Endodermal cell (in vitro differentiated cells): Measurements from ENCODE around the gene EHHADH. TPM values are rescaled to one million over a fixed set of nuclear protein-coding genes. Genes with fewer than 3 reads are reported as not detected.
A peak's percentile ranks its signal among the peaks of the same experiment; 100 is the strongest.

Experiments used
- DNase-seq: peaks from one replicate; pipeline ENCODE4 v3.0.0-alpha.2; 2017
- H3K27ac ChIP-seq: 2 replicates; pipeline ENCODE4 v1.5.1; 2013; ENCODE audit warnings: mild to moderate bottlenecking, low read depth, low read length, moderate library complexity
- H3K27me3 ChIP-seq: 2 replicates; pipeline ENCODE4 v1.6.1; 2013; ENCODE audit warnings: mild to moderate bottlenecking, low read length, moderate library complexity; ENCODE audit not compliant: insufficient read depth, control insufficient read depth, poor library complexity, severe bottlenecking
- H3K36me3 ChIP-seq: 2 replicates; pipeline ENCODE4 v1.7.0; 2013; ENCODE audit warnings: mild to moderate bottlenecking, low read length, moderate library complexity; ENCODE audit not compliant: control insufficient read depth, insufficient read depth
- H3K4me1 ChIP-seq: one replicate; pipeline ENCODE4 v1.7.0; 2013; ENCODE audit warnings: low read length; ENCODE audit not compliant: control insufficient read depth, insufficient read depth
- H3K4me3 ChIP-seq: 2 replicates; pipeline ENCODE4 v1.5.1; 2013; ENCODE audit warnings: mild to moderate bottlenecking, low read length, moderate library complexity
- H3K9ac ChIP-seq: 2 replicates; pipeline ENCODE4 v1.6.1; 2013; ENCODE audit warnings: mild to moderate bottlenecking, low read length, moderate library complexity; ENCODE audit not compliant: poor library complexity, severe bottlenecking; ENCODE audit errors: extremely low read depth
- H3K9me3 ChIP-seq: 2 replicates; pipeline ENCODE4 v1.6.1; 2013; ENCODE audit warnings: mild to moderate bottlenecking, low read length, moderate library complexity; ENCODE audit not compliant: control insufficient read depth
- H3K27ac Mint-ChIP-seq: 2 replicates; pipeline ENCODE4 v1.8.0; 2020; ENCODE audit warnings: mixed read lengths
- H3K27me3 Mint-ChIP-seq: 2 replicates; pipeline ENCODE4 v1.8.0; 2021; ENCODE audit warnings: mild to moderate bottlenecking, mixed read lengths; ENCODE audit not compliant: insufficient read depth
- H3K36me3 Mint-ChIP-seq: 2 replicates; pipeline ENCODE4 v1.8.0; 2020; ENCODE audit warnings: low read depth, mixed read lengths
- H3K4me1 Mint-ChIP-seq: 2 replicates; pipeline ENCODE4 v1.8.0; 2020; ENCODE audit warnings: mixed read lengths
- H3K4me3 Mint-ChIP-seq: 2 replicates; pipeline ENCODE4 v1.8.0; 2020; ENCODE audit warnings: mild to moderate bottlenecking, moderate library complexity, mixed read lengths
- H3K9me3 Mint-ChIP-seq: 2 replicates; pipeline ENCODE4 v1.8.0; 2020; ENCODE audit warnings: mild to moderate bottlenecking, mixed read lengths
- WGBS, 2 experiments: methylation state at CpG; one replicate each; pipeline versions ENCODE4 v1.1.5 to v1.1.7; 2013; ENCODE audit warnings: missing lambda C conversion rate in 2 of 2, mixed read lengths in 1 of 2; ENCODE audit not compliant: insufficient coverage in 1 of 2, insufficient read length in 1 of 2; 5-methylcytosine and 5-hydroxymethylcytosine counted together
- total RNA-seq, 2 donors: library from RNA; stranded (reverse); fragmentation: NEBNext Ultra II Directional in 1 of 2; extraction: Animal tissue kit (Norgen Biotek cat#: 25700) in 1 of 2; gene quantifications; 2 replicates in 1 of 2; 3 replicates in 1 of 2; pipeline ENCODE4 v1.2.1, GENCODE V29; 2021
- TF ChIP-seq, protein P1 (sequence below): fragments of 200-600 bp; sonication (generic); conservative IDR thresholded peaks from 2 replicates; pipeline ENCODE4 v1.5.0; 2021; ENCODE audit warnings: antibody characterized with exemption, mild to moderate bottlenecking

Gene EHHADH
- total RNA-seq, 2 donors from 2014 or later = 58.7 to 79.2 TPM

DNA sequence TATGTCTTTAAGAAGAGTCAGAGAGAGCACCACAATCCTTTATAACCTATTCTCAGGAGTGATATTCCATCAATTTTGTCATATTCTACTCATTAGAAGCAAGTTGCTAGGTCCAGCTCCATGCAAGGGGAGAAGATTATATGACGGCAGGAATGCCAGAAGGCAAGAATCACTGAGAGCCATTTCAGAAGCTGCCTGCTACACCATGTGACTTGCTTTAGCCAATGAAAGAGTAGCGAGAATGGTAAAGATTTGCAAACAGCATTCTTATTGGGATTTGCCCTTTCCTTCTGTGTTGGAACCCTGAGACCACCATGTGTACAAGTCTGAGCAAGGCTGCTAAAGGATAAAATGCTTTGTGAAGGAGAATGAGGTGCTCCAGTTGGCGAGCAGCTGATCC is 96.5 kb downstream of the EHHADH start:
- H3K4me1 ChIP-seq = no peaks in the 10 kb centered on the region
- Mint-ChIP-seq H3K27ac (no peak overlapping the region), H3K9me3 (no peaks in the 10 kb centered on the region), H3K36me3 (no peaks in the 10 kb centered on the region), H3K27me3 (peaks cover 13% of the 10 kb centered on the region), H3K4me3 (no peak overlapping the region), H3K4me1 (no peaks in the 10 kb centered on the region)
- H3K9ac ChIP-seq = no peak overlapping the region
- TF ChIP-seq, protein P1, sequence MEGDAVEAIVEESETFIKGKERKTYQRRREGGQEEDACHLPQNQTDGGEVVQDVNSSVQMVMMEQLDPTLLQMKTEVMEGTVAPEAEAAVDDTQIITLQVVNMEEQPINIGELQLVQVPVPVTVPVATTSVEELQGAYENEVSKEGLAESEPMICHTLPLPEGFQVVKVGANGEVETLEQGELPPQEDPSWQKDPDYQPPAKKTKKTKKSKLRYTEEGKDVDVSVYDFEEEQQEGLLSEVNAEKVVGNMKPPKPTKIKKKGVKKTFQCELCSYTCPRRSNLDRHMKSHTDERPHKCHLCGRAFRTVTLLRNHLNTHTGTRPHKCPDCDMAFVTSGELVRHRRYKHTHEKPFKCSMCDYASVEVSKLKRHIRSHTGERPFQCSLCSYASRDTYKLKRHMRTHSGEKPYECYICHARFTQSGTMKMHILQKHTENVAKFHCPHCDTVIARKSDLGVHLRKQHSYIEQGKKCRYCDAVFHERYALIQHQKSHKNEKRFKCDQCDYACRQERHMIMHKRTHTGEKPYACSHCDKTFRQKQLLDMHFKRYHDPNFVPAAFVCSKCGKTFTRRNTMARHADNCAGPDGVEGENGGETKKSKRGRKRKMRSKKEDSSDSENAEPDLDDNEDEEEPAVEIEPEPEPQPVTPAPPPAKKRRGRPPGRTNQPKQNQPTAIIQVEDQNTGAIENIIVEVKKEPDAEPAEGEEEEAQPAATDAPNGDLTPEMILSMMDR = no peak
- no peaks in the 10 kb centered on the region for H3K36me3 ChIP-seq
- no peak overlapping the region for H3K4me3 ChIP-seq
- 91 to 94% methylated on average over 3 of the region's 3 CpGs for whole genome bisulfite sequencing, 2 experiments
- H3K9me3 ChIP-seq = no peaks in the 10 kb centered on the region
- DNase-seq = no peak
- peaks cover 13% of the 10 kb centered on the region for H3K27me3 ChIP-seq
- no peak overlapping the region for H3K27ac ChIP-seq

DNA sequence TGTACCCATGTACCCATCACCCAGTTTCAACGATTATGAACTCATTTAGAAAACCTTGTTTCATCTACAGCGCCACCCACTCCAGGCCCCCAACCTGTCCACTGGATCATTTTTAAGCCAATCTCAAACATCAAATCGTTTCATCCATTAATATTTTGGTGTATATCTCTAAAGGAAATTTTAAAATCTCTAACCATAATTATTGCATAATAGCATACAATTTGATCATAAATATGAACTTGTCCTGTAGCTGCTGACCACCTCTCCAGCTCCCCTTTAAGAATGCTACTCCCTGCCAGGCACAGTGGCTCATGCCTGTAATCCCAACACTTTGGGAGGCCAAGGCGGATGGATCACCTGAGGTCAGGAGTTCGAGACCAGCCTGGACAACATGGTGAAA is 98.2 kb downstream of the EHHADH start:
- H3K27ac Mint-ChIP-seq = no peak overlapping the region
- H3K27ac ChIP-seq = no peak overlapping the region
- no peak overlapping the region for H3K4me3 ChIP-seq
- H3K36me3 Mint-ChIP-seq = no peaks in the 10 kb centered on the region
- peaks cover 29% of the 10 kb centered on the region for H3K27me3 Mint-ChIP-seq
- H3K27me3 ChIP-seq = peaks cover 28% of the 10 kb centered on the region
- no peaks in the 10 kb centered on the region for H3K36me3 ChIP-seq
- no peak for DNase-seq
- TF ChIP-seq, protein P1 = no peak
- H3K9me3 Mint-ChIP-seq = no peaks in the 10 kb centered on the region
- no peaks in the 10 kb centered on the region for H3K4me1 Mint-ChIP-seq
- no peak overlapping the region for H3K4me3 Mint-ChIP-seq
- no peaks in the 10 kb centered on the region for H3K9me3 ChIP-seq
- no peak overlapping the region for H3K9ac ChIP-seq
- no peaks in the 10 kb centered on the region for H3K4me1 ChIP-seq
- 94 to 95% methylated on average over 2 to 5 of the region's 5 CpGs for WGBS, 2 experiments

DNA sequence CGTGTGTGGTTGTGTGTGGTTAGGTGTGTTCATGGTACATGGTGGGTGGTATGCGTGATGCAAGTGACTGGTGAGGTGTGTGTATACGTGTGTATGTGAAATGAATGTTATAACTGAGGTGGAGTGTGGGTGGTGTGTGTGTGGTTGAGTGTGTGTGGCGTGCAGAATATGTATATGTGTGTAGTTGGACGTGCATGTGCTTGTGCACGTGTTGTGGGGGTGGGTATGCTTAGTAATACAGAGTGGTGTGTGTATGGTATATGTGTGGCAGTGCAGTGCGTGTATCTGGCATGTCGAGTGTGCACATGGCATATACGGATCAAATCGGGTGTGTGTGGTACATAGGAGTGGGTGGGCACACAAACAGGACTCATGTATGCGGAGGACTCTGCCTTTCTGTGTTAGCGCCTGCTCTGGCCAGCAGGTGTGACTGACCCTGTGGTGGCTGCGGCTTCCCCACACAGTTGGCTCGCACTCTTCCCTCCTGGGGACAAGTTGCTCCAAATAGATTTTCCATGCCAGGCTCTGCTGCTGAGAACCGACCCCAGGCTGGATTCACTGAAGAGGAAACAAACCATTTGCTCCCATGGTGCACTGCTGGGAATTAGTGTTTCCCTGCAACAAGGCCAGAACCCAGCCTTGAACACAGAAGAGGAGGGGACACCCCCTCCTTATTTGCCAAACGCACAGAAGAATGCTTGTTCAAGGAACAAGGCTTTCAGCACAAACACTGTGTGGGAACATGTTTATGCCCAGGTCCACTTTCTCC is 99.8 kb downstream of the EHHADH start:
- Histone ChIP-seq H3K36me3 (no peaks in the 10 kb centered on the region), H3K4me3 (no peak overlapping the region), H3K27me3 (peaks cover 41% of the 10 kb centered on the region), H3K9me3 (no peaks in the 10 kb centered on the region), H3K4me1 (no peaks in the 10 kb centered on the region), H3K27ac (no peak overlapping the region), H3K9ac (no peak overlapping the region)
- peak; percentile 74 for DNase-seq
- H3K36me3 Mint-ChIP-seq = no peaks in the 10 kb centered on the region
- H3K4me3 Mint-ChIP-seq = no peak overlapping the region
- H3K4me1 Mint-ChIP-seq = no peaks in the 10 kb centered on the region
- TF ChIP-seq, protein P1 = peak; percentile 41
- WGBS, 2 experiments = 82 to 85% methylated on average over 14 to 16 of the region's 16 CpGs
- H3K27me3 Mint-ChIP-seq = peaks cover 41% of the 10 kb centered on the region
- no peaks in the 10 kb centered on the region for H3K9me3 Mint-ChIP-seq
- H3K27ac Mint-ChIP-seq = no peak overlapping the region
